GM12878 (cell line): ENCODE measurements around the gene UTP4. TPM values are rescaled to one million over a fixed set of nuclear protein-coding genes. Genes with fewer than 3 reads are reported as not detected.

Experiments
- ATAC-seq: fragments of 200-7000 bp; cut with Tn5 transposase; 3 replicates; pipeline ENCODE4 v1.9.1; 2020; ENCODE audit warnings: mild to moderate bottlenecking, moderate library complexity
- BruUV-seq: library from RNA; stranded (reverse); fragments of 400-500 nt; replicated peaks from 2 replicates; lab custom pipeline; 2021; lab: Mats Ljungman, UMichigan
- CTCF ChIA-PET: fragments of 300-600 bp; sonication (Branson Sonifier 250); formaldehyde crosslinking; extraction: SDS; loops from one replicate; lab custom pipeline; 2021; ENCODE audit warnings: inconsistent platforms; lab: Yijun Ruan, JAX
- POLR2A ChIA-PET: fragments of 350-600 bp; formaldehyde crosslinking; extraction: SDS; loops from one replicate; lab custom pipeline; 2021; ENCODE audit warnings: inconsistent platforms; lab: Charles Lee
- RAD21 ChIA-PET: fragments of 300-600 bp; sonication (Branson Sonifier 250); formaldehyde crosslinking; loops from one replicate; lab custom pipeline; 2023; ENCODE audit warnings: antibody characterized with exemption; ENCODE audit not compliant: unreplicated experiment; lab: Charles Lee
- SMC1A ChIA-PET: fragments of 300-600 bp; sonication (Branson Sonifier 250); formaldehyde crosslinking; loops from one replicate; lab custom pipeline; 2023; ENCODE audit not compliant: unreplicated experiment, uncharacterized antibody; lab: Charles Lee
- DNase-seq: peaks from one replicate; pipeline ENCODE4 v3.0.0-alpha.2; 2011; ENCODE audit warnings: low read depth, low spot score
- FAIRE-seq: peaks from 3 replicates; lab custom pipeline; 2011; peaks lifted over from hg19 to GRCh38; lab: Jason Lieb, UNC
- H2AFZ ChIP-seq: 2 replicates; pipeline ENCODE4 v1.6.0; 2011; ENCODE audit warnings: low read depth, low read length, control low read depth; ENCODE audit not compliant: control insufficient read depth
- H3K27ac ChIP-seq: 2 replicates; pipeline ENCODE4 v1.5.1; 2011; ENCODE audit warnings: control low read depth; ENCODE audit not compliant: control insufficient read depth, insufficient read depth
- H3K27me3 ChIP-seq, 2 experiments: replicated peaks in 1 of 2; 2 replicates each; pipeline versions ENCODE4 v1.6.0 to v1.6.1; 2011; ENCODE audit warnings: low read length in 1 of 2; ENCODE audit not compliant: control insufficient read depth in 2 of 2, insufficient read depth in 2 of 2
- H3K36me3 ChIP-seq, 2 experiments: 2 replicates each; pipeline ENCODE4 v1.5.1; 2011; ENCODE audit warnings: low read length in 1 of 2; ENCODE audit not compliant: control insufficient read depth in 2 of 2, insufficient read depth in 2 of 2
- H3K4me1 ChIP-seq: 2 replicates; pipeline ENCODE4 v1.6.1; 2011; ENCODE audit warnings: mild to moderate bottlenecking, low read length, moderate library complexity, mixed read lengths; ENCODE audit not compliant: control insufficient read depth, insufficient read depth
- H3K4me2 ChIP-seq: 2 replicates; pipeline ENCODE4 v1.6.0; 2011; ENCODE audit warnings: control low read depth; ENCODE audit not compliant: control insufficient read depth, insufficient read depth
- H3K4me3 ChIP-seq: fragments of 200-600 bp; sonication (generic); 2 replicates; pipeline ENCODE4 v1.5.1; 2016
- H3K79me2 ChIP-seq: 2 replicates; pipeline ENCODE4 v1.6.0; 2011; ENCODE audit warnings: low read length; ENCODE audit not compliant: control insufficient read depth, insufficient read depth
- H3K9ac ChIP-seq: 2 replicates; pipeline ENCODE4 v1.8.0; 2011; ENCODE audit warnings: low read length, control low read depth, mixed read lengths; ENCODE audit not compliant: control insufficient read depth, insufficient read depth
- H3K9me3 ChIP-seq: replicated peaks from 3 replicates; pipeline ENCODE4 v1.5.1; 2011; ENCODE audit warnings: mild to moderate bottlenecking, low read length; ENCODE audit not compliant: control insufficient read depth, insufficient read depth
- H4K20me1 ChIP-seq: 2 replicates; pipeline ENCODE4 v1.6.0; 2011; ENCODE audit not compliant: control insufficient read depth, insufficient read depth
- CHD1 ChIP-seq: IDR thresholded peaks from 2 replicates; pipeline ENCODE4 v1.6.1; 2012; ENCODE audit warnings: low read depth, low read length, improper control_type of control experiment
- EGR1 ChIP-seq, 2 experiments: IDR thresholded peaks; 1 replicate in 1 of 2; 2 replicates in 1 of 2; pipeline ENCODE4 v1.6.1; 2011 to 2012; ENCODE audit warnings: low read depth in 2 of 2, low read length in 2 of 2, borderline replicate concordance in 1 of 2, mild to moderate bottlenecking in 1 of 2, moderate library complexity in 1 of 2
- IKZF2 ChIP-seq, 2 experiments: fragments of 450-650 bp; IDR thresholded peaks; 2 replicates each; pipeline ENCODE4 v1.6.1; 2017; ENCODE audit warnings: mild to moderate bottlenecking in 2 of 2, moderate library complexity in 2 of 2
- LARP7 ChIP-seq: fragments of 450-650 bp; IDR thresholded peaks from 2 replicates; pipeline ENCODE4 v1.6.1; 2017; ENCODE audit warnings: mild to moderate bottlenecking
- MEF2B ChIP-seq: fragments of 450-650 bp; IDR thresholded peaks from 2 replicates; pipeline ENCODE4 v1.6.1; 2018; ENCODE audit warnings: mild to moderate bottlenecking, moderate library complexity; ENCODE audit not compliant: partially characterized antibody, poor library complexity, severe bottlenecking
- NR2C1 ChIP-seq: fragments of 450-650 bp; IDR thresholded peaks from 2 replicates; pipeline ENCODE4 v1.6.1; 2017; ENCODE audit warnings: antibody characterized with exemption, mild to moderate bottlenecking, moderate library complexity
- TCF3 ChIP-seq: IDR thresholded peaks from 2 replicates; pipeline ENCODE4 v1.6.1; 2012; ENCODE audit warnings: low read depth, mild to moderate bottlenecking, low read length, borderline replicate concordance; ENCODE audit not compliant: insufficient read depth
- ZNF384 ChIP-seq: IDR thresholded peaks from 2 replicates; pipeline ENCODE4 v1.6.1; 2012; ENCODE audit warnings: low read depth, mild to moderate bottlenecking, low read length, improper control_type of control experiment, borderline replicate concordance
- ZZZ3 ChIP-seq: IDR thresholded peaks from 2 replicates; pipeline ENCODE4 v1.6.1; 2011; ENCODE audit warnings: low read depth; ENCODE audit not compliant: control insufficient read depth, insufficient read length
- WGBS: methylation state at CpG from one replicate; pipeline ENCODE4 v1.1.6; 2016; ENCODE audit warnings: low lambda C conversion rate; ENCODE audit not compliant: insufficient replicate concordance, insufficient coverage; ENCODE audit errors: missing lambda C conversion rate; 5-methylcytosine and 5-hydroxymethylcytosine counted together
- in situ Hi-C: fragments of 300-500 bp; cut with MboI; formaldehyde crosslinking; loops from 9 replicates; pipeline ENCODE4 v1.14.3; 2018; ENCODE audit warnings: mixed read lengths
- intact Hi-C: fragments of 100-400 bp; cut with micrococcal nuclease; formaldehyde crosslinking; loops from one replicate; pipeline ENCODE4 v1.14.2; 2022; ENCODE audit not compliant: unreplicated experiment
- polyA plus RNA-seq, 11 experiments: library from polyadenylated mRNA; depleted of rRNA in 4 of 11; unstranded in 6 of 11; stranded (reverse) in 5 of 11; fragments of >200 nt; fragmentation: Nextera tagmentation in 4 of 11; fragmentation: Illumina TruSeq in 1 of 11; extraction: Ambion mirVana in 4 of 11; extraction: Trizol in 1 of 11; gene quantifications; 1 replicate in 1 of 11; 2 replicates in 10 of 11; pipeline versions ENCODE4 v1.2.1 to v1.2.3, GENCODE V29; 2011 to 2016; ENCODE audit warnings: inconsistent platforms in 2 of 11, missing spikeins in 2 of 11, low read depth in 1 of 11
- total RNA-seq, 4 experiments: library from RNA; depleted of rRNA in 3 of 4; stranded (reverse); fragments of >200 nt in 3 of 4; fragmentation: Illumina TruSeq in 1 of 4; extraction: Trizol in 1 of 4; gene quantifications; 2 replicates each; pipeline versions ENCODE4 v1.2.1 to v1.2.3, GENCODE V29; 2013 to 2021
- TF ChIP-seq, protein P1 (sequence below): IDR thresholded peaks from 2 replicates; pipeline ENCODE4 v1.6.1; 2012; ENCODE audit warnings: low read depth, low read length, improper control_type of control experiment
- TF ChIP-seq, protein P2 (sequence below): fragments of 450-650 bp; IDR thresholded peaks from 2 replicates; pipeline ENCODE4 v1.6.1; 2017; ENCODE audit warnings: antibody characterized with exemption, mild to moderate bottlenecking, moderate library complexity
- TF ChIP-seq, protein P3 (sequence below): IDR thresholded peaks from 2 replicates; pipeline ENCODE4 v1.6.1; 2012; ENCODE audit warnings: mild to moderate bottlenecking, low read depth, low read length

Gene UTP4
- total and polyA plus RNA-seq, 10 of the 15 experiments (the other 5 are each of a cell fraction or from before 2014, with no cell fraction given): 32.5 to 131 (median 84.0) TPM

DNA sequence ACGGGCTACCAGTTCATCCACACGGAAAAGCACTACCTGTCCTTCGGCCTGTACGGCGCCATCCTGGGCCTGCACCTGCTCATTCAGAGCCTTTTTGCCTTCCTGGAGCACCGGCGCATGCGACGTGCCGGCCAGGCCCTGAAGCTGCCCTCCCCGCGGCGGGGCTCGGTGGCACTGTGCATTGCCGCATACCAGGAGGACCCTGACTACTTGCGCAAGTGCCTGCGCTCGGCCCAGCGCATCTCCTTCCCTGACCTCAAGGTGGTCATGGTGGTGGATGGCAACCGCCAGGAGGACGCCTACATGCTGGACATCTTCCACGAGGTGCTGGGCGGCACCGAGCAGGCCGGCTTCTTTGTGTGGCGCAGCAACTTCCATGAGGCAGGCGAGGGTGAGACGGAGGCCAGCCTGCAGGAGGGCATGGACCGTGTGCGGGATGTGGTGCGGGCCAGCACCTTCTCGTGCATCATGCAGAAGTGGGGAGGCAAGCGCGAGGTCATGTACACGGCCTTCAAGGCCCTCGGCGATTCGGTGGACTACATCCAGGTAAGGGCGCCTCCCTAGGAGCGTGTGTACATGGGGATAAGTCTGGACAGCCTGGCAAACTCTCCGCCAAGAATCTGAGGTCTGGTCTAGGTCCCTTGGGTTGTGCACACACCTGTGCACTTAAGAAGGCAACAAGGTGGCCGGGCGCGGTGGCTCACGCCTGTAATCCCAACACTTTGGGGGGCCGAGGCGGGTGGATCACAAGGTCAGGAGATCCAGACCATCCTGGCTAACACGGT lies 22.8 kb upstream of the UTP4 start (continued):
- TF ChIP-seq, protein P1, sequence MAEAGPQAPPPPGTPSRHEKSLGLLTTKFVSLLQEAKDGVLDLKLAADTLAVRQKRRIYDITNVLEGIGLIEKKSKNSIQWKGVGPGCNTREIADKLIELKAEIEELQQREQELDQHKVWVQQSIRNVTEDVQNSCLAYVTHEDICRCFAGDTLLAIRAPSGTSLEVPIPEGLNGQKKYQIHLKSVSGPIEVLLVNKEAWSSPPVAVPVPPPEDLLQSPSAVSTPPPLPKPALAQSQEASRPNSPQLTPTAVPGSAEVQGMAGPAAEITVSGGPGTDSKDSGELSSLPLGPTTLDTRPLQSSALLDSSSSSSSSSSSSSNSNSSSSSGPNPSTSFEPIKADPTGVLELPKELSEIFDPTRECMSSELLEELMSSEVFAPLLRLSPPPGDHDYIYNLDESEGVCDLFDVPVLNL: no peak

DNA sequence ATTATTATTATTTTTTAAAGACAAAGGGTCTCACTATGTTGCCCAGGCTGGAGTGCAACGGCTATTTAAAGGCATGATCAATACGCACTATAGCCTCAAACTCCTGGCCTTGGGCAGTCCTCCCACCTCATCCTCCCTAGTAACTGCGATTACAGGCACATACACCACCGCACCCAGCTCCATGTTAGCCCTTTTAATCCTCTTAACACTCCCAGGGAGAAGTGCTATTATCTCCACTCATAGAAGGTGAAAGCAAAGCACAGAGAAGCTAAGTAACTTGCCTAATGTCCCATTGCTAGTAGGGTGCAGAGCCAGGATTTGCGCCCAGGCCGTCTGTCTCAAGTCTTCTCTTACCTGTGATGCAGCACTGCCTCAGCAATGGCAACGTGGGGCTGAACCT lies 22.0 kb upstream of the UTP4 start:
- H3K4me1 ChIP-seq: peaks cover 6% of the 10 kb centered on the region
- H4K20me1 ChIP-seq: no peaks in the 10 kb centered on the region
- no peak for DNase-seq
- no peak overlapping the region for H3K27ac ChIP-seq
- ChIA-PET SMC1A (interaction anchor here (0.9 to 4.3 kb wide), 2 partner anchors 13 to 263 kb away, joined by 3 to 20 read pairs; no protein-coding TSS in a partner anchor), CTCF (interaction anchor here (0.6 to 1.4 kb wide), 4 partner anchors 10 to 178 kb away, joined by 3 to 4 read pairs (median 3); no protein-coding TSS in a partner anchor), POLR2A (interaction anchor here (1.1 kb wide), 1 partner anchor 23 kb away, joined by 4 read pairs; no protein-coding TSS in a partner anchor), RAD21 (interaction anchor here (0.6 to 1.0 kb wide), 2 partner anchors 263 to 495 kb away, joined by 3 read pairs; no protein-coding TSS in a partner anchor)
- no peak overlapping the region for H3K9ac ChIP-seq
- no peak for FAIRE-seq
- peaks cover 1 to 3% of the 10 kb centered on the region in 2 experiments; a peak in 1 of 4 replicates for H3K27me3 ChIP-seq
- 91% methylated on average over 7 of the region's 7 CpGs for WGBS
- no peak overlapping the region for H2AFZ ChIP-seq
- no peak overlapping the region for H3K4me3 ChIP-seq
- H3K4me2 ChIP-seq: no peak overlapping the region
- H3K9me3 ChIP-seq: no peaks in the 10 kb centered on the region
- intact Hi-C loops (no loop called here), in situ Hi-C loops (no loop called here)
- H3K79me2 ChIP-seq: no peaks in the 10 kb centered on the region
- H3K36me3 ChIP-seq: no peaks in the 10 kb centered on the region; a peak in 1 of 4 replicates
- TF ChIP-seq NR2C1: no peak
- TF ChIP-seq TCF3: no peak
- no peak for TF ChIP-seq EGR1 (IDR thresholded peaks at IDR 0.05; ENCODE audit: borderline replicate concordance in 1 of 2, low read depth in 2 of 2, low read length in 2 of 2)
- TF ChIP-seq MEF2B: no peak
- TF ChIP-seq LARP7: no peak
- no peak for TF ChIP-seq ZNF384
- TF ChIP-seq, protein P2, sequence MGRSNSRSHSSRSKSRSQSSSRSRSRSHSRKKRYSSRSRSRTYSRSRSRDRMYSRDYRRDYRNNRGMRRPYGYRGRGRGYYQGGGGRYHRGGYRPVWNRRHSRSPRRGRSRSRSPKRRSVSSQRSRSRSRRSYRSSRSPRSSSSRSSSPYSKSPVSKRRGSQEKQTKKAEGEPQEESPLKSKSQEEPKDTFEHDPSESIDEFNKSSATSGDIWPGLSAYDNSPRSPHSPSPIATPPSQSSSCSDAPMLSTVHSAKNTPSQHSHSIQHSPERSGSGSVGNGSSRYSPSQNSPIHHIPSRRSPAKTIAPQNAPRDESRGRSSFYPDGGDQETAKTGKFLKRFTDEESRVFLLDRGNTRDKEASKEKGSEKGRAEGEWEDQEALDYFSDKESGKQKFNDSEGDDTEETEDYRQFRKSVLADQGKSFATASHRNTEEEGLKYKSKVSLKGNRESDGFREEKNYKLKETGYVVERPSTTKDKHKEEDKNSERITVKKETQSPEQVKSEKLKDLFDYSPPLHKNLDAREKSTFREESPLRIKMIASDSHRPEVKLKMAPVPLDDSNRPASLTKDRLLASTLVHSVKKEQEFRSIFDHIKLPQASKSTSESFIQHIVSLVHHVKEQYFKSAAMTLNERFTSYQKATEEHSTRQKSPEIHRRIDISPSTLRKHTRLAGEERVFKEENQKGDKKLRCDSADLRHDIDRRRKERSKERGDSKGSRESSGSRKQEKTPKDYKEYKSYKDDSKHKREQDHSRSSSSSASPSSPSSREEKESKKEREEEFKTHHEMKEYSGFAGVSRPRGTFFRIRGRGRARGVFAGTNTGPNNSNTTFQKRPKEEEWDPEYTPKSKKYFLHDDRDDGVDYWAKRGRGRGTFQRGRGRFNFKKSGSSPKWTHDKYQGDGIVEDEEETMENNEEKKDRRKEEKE: no peak
- TF ChIP-seq IKZF2 (IDR thresholded peaks at IDR 0.05): no peak
- TF ChIP-seq, protein P3, sequence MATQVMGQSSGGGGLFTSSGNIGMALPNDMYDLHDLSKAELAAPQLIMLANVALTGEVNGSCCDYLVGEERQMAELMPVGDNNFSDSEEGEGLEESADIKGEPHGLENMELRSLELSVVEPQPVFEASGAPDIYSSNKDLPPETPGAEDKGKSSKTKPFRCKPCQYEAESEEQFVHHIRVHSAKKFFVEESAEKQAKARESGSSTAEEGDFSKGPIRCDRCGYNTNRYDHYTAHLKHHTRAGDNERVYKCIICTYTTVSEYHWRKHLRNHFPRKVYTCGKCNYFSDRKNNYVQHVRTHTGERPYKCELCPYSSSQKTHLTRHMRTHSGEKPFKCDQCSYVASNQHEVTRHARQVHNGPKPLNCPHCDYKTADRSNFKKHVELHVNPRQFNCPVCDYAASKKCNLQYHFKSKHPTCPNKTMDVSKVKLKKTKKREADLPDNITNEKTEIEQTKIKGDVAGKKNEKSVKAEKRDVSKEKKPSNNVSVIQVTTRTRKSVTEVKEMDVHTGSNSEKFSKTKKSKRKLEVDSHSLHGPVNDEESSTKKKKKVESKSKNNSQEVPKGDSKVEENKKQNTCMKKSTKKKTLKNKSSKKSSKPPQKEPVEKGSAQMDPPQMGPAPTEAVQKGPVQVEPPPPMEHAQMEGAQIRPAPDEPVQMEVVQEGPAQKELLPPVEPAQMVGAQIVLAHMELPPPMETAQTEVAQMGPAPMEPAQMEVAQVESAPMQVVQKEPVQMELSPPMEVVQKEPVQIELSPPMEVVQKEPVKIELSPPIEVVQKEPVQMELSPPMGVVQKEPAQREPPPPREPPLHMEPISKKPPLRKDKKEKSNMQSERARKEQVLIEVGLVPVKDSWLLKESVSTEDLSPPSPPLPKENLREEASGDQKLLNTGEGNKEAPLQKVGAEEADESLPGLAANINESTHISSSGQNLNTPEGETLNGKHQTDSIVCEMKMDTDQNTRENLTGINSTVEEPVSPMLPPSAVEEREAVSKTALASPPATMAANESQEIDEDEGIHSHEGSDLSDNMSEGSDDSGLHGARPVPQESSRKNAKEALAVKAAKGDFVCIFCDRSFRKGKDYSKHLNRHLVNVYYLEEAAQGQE: no peak
- TF ChIP-seq ZZZ3: no peak
- no peak for TF ChIP-seq CHD1
- ATAC-seq: no peak
- BruUV-seq: no TSS peak
